H1 (cell line): ENCODE data around the gene GGTLC2. TPM values are rescaled to one million over a fixed set of nuclear protein-coding genes. Genes with fewer than 3 reads are reported as not detected.

Experiments used
- CHD2 ChIP-seq: IDR thresholded peaks from 2 replicates; pipeline ENCODE4 v1.6.1; 2012; ENCODE audit warnings: low read length, improper control_type of control experiment
- CTCF ChIP-seq, 3 experiments: IDR thresholded peaks; 1 replicate in 2 of 3; 2 replicates in 1 of 3; pipeline versions ENCODE4 v1.5.1 to v1.6.1; 2011; ENCODE audit warnings: low read length in 3 of 3, mild to moderate bottlenecking in 3 of 3, inconsistent platforms in 2 of 3, low read depth in 1 of 3, moderate library complexity in 1 of 3; ENCODE audit not compliant: insufficient read depth in 1 of 3; ENCODE audit errors: control extremely low read depth in 1 of 3
- HDAC2 ChIP-seq, 2 experiments: fragments of 300-600 bp in 1 of 2; sonication (generic) in 1 of 2; IDR thresholded peaks; 2 replicates each; pipeline ENCODE4 v1.6.1; 2011 to 2012; ENCODE audit warnings: low read depth in 2 of 2, low read length in 2 of 2, mild to moderate bottlenecking in 2 of 2, moderate library complexity in 2 of 2, borderline replicate concordance in 1 of 2, inconsistent platforms in 1 of 2
- JUND ChIP-seq: IDR thresholded peaks from 2 replicates; pipeline ENCODE4 v1.6.1; 2011; ENCODE audit warnings: mild to moderate bottlenecking, improper control_type of control experiment, low read length
- SIN3A ChIP-seq, 2 experiments: IDR thresholded peaks in 1 of 2; conservative IDR thresholded peaks in 1 of 2; 2 replicates each; pipeline ENCODE4 v1.6.1; 2011 to 2012; ENCODE audit warnings: low read length in 2 of 2, improper control_type of control experiment in 1 of 2, low read depth in 1 of 2, mild to moderate bottlenecking in 1 of 2
- USF2 ChIP-seq: IDR thresholded peaks from 2 replicates; pipeline ENCODE4 v1.6.1; 2011; ENCODE audit warnings: low read length, improper control_type of control experiment
- polyA plus RNA-seq, 7 experiments: library from polyadenylated mRNA; depleted of rRNA in 3 of 7; stranded (reverse) in 5 of 7; unstranded in 2 of 7; fragments of >200 nt in 5 of 7; fragments of 200-250 nt in 2 of 7; gene quantifications; 1 replicate in 5 of 7; 2 replicates in 1 of 7; 4 replicates in 1 of 7; pipeline versions ENCODE4 v1.2.1 to v1.2.3, GENCODE V29; 2011 to 2013; ENCODE audit warnings: missing spikeins in 2 of 7, mixed read lengths in 2 of 7
- total RNA-seq: library from RNA; stranded (reverse); fragmentation: NEBNext Ultra II Directional; extraction: Animal tissue kit (Norgen Biotek cat#: 25700); gene quantifications from 2 replicates; pipeline ENCODE4 v1.2.1, GENCODE V29; 2021

GGTLC2 gene
- total and polyA plus RNA-seq, 2 of the 8 experiments (the other 6 are each of a cell fraction or from before 2014, with no cell fraction given) = not detected

GRCh38 chr22:22604326-22605073 is 39.9 kb upstream of the GGTLC2 start (continued):
- TF ChIP-seq JUND (no peak), HDAC2 (IDR thresholded peaks at IDR 0.05; ENCODE audit: borderline replicate concordance in 1 of 2, low read depth in 2 of 2, low read length in 2 of 2) (no peak), USF2 (no peak), CTCF (IDR thresholded peaks at IDR 0.05; ENCODE audit: control extremely low read depth in 1 of 3, insufficient read depth in 1 of 3, low read depth in 1 of 3, low read length in 3 of 3) (no peak), CHD2 (no peak), SIN3A (conservative IDR thresholded peaks at IDR 0.05 in 1 of 2, IDR thresholded peaks at IDR 0.05 in 1 of 2; ENCODE audit: low read depth in 1 of 2, low read length in 2 of 2) (no peak)
- TF ChIP-seq, all 59 proteins: peak for 0
